SK-N-DZ (cell line): ENCODE results near the gene G2E3.
"Not testable (repeated sequence)": the region's sequence is repeated elsewhere in the genome, so short reads cannot be mapped to it uniquely, and the experiment has no call there.

Experiments
- DNase-seq: peaks from one replicate; pipeline ENCODE4 v3.0.0-alpha.2; 2015; ENCODE audit warnings: low spot score

G2E3 gene

DNA sequence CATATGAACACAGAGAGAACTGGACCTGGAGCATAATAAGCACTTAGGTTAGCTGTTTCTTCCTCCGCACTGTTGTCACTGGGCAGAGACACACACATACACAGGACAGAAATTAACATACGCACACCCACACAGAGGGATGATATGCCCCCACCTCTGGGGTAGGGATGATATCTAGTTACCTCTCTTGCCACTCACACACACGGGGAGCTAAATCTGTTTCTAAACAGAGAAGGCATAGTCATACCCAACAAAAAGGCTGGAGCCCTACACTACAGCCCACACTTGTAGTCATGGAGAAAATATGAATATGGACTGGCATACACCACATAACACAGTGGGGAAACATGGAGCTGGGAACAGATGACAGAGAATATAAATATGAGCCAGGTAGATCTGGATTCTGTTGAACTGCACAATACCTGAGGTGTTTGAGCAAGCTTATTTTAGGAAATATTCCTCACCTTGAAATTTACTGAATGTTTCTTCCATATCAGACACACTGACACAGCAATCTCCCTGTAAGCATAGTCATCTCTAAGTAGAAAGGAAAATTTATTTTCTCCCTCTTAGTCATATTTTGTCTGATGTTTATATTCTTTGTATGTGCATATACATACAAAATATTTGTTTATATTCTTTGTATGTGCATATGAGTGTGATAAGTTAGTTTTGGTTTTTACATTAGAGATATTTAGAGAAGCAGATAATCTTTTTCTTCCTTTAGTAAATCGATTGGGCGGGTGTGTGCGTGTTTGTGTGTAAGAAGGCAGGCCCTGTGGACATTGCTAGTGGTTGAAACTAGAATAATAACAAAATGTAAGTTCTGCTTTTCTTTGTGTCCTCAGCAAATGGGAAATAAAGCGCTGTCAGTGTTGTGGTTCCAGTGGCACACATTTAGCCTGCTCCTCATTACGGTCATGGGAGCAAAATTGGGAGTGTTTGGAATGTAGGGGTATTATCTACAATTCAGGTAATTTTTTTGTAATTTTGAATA, 42.3 kb downstream of the G2E3 start:
- no peak for DNase-seq

GRCh38 chr14:30603402-30603801, 44.4 kb downstream of the G2E3 start:
- DNase-seq = no peak

GRCh38 chr14:30604696-30605095, 45.7 kb downstream of the G2E3 start:
- DNase-seq = not testable (repeated sequence)

- DNase-seq = no peak
Observed at GRCh38 chr14:30607156-30607780, 48.3 kb downstream of the G2E3 start.

GRCh38 chr14:30608533-30609006, 49.6 kb downstream of the G2E3 start:
- DNase-seq = no peak

DNA sequence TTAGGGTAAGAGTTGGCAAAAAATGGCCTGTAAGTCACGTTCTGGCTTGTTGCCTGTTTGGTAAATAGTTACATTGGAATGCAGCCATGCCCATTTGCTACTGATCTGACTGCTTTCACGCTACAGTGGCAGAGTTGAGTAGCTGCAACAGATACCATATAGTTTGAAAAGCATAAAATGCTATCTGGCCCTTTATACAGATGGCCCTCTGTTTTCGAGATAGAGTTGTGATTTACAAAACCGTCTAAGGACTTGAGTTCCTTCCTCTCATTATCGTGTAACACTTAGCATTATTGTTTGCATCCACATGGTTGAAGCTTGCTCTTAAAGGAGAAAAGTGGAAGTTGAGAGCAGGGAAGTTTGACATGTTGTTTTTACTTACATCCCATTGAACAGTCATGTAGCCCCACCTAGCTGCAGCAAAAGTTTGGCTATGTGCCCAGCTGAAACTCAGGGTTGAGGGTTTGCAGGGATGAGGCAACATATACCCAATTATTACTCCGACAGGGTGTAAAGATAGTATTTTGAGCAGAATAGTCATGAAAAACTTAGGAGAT, 51.9 kb downstream of the G2E3 start:
- no peak for DNase-seq

DNA sequence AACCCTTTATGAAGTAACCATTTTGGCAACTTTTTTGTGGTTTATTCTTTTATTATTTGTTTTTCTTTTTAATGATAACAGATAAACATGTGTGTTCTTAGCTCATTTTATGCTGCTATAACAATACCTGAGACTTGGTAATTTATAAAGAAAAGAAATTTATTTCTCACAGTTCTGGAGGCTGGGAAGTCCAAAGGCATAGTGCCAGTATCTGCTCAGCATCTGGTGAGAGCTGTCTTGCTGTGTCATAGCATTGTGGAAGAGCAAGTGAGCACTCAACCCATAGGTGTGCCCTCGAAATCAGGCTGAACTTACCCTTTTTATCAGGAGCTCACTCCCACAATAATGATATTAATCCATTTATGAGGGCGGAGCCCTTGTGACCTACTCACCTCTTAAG, 55.2 kb downstream of the G2E3 start:
- no peak for DNase-seq

GRCh38 chr14:30620178-30620577, 61.2 kb downstream of the G2E3 start:
- no peak for DNase-seq

DNA sequence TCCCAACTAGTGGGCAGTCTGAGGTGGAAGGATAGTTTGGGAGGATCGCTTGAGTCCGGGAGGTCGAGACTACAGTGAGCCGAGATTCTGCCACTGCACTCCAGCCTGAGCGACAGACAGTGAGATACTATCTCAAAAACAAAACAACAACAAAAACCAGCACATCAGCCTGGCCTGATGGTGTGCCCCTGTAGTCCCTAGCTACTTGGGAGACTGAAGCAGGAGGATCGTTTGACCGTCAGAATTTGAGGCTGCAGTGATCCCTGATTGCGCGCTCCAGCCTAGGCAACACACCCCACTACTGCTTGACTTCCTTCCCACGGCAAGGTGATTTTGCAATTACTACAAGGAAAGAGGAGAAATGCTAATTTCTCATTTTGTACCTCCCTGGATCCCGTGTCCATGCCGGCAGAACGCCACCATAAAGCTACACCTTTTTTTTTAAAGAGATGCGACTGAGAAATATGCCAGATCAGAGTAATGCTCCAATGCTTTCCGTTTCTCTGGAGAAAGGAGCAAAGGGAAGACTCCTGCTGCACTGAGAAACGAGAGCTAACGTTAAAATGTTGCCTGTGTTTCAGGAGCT, 62.5 kb downstream of the G2E3 start:
- DNase-seq = peak; percentile 26

DNA sequence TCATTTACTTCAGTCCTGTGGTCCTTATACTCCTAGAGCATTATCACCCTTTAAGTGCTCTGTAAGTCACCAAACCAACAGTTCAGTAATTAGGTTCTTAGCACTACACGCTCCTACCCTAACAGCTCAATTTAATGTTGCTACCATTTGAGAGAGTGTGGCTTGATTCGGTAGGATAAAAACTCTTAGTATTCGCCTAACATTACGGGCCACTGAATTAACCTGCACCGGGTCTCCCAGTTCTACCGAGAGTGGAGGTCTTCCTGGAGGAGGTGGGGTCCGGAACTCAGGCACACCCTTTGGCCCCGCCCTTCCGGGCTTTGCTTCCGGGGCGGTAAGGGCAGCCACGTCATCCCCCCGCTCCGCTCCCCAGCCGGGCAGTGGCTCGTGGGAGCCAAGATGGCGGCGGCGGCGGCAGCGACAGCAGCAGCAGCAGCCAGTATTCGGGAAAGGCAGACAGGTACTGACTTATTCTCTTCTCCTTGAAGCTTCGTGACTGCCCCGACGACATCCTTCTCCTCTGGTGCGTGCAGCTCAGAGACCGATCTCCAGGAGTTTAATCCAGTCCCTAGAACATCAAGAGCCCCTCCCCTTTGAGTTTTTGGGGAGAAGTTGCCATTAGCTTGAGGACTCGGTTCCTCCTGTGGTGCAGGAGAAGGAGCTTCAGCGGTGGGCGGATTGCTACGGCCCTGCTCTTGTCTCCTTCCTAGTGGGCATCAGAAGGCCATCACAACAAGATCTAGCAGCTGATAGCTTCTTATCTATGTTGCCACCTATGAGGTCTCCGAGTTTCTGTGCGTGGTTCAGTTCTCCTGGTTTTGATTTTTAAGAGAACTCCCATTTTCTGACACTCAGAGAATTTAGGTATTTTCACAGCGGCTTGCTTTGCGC, 63.2 kb downstream of the G2E3 start, which contains the start of gene SCFD1:
Gene SCFD1 (plus strand): TSS at position 380 of the 891 bp plus-strand sequence. CDS start 20 bp downstream, at position 400.
- DNase-seq = peak; percentile 94

DNA sequence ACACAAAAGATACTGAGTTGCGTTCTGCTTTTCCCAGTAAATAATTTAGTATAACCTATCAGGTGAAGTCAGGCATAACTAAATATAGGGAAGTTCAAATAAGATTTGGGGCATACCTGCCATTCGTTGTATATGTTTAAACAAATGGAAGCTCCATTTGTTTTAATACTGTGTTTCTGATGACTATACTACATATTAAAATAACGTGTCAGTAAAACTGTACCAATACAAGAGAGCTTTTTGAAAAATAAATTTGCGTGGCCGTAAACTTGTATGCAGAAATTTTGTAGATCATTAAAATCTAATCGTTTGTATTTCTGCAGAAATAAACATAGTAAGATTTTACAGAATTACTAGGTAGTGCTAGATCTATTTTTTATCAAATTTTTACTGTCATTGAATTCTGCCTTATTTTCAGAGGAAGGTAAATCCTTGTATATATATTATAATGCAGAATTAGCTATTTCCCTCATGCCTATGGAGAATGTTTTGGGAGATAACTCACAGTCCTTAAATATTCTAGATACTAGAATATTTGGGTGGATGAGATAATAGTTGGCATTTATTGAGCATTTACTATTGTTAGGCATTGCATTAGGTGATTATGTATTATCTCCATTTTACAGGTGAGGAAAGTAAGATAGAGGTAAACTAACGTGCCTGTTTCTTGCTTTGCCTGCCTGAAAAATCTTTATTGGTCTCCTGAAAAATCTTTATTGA, 64.6 kb downstream of the G2E3 start:
- no peak for DNase-seq

DNA sequence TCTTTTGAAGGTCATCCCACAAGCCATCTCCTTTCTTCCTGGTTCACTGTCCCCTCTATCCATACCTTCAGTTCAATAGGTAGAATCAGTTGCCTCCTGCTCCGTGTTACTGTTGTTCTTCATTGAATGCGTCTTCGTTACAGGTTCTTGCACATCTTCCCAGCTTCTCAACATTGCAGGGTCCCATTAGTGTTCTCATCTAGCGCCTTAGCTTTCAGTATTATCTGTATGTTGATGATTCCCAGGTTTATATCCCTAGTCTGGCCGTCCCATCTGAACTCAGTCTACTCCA, 65.1 kb downstream of the G2E3 start:
- DNase-seq = no peak

DNA sequence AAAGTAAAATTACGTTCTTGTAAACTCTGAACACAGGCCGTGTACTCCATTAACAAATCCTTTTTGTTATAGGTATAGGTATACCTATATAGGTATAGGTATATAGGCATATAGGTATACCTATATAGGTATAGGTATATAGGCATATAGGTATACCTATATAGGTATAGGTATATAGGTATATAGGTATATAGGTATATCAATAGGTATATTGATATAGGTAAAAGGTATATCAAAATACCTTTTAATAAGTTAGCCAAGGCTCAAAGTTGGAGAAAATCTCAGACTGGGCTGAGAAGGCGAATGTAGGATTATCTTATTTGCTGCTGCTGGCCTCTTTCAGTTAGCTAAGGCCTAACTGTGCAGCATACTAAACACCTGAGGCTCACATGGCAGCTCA, 66.6 kb downstream of the G2E3 start:
- no peak for DNase-seq

- DNase-seq = not testable (repeated sequence)
Observed at GRCh38 chr14:30629432-30629831, 70.5 kb downstream of the G2E3 start.

GRCh38 chr14:30630248-30630647, 71.3 kb downstream of the G2E3 start:
- no peak for DNase-seq

DNA sequence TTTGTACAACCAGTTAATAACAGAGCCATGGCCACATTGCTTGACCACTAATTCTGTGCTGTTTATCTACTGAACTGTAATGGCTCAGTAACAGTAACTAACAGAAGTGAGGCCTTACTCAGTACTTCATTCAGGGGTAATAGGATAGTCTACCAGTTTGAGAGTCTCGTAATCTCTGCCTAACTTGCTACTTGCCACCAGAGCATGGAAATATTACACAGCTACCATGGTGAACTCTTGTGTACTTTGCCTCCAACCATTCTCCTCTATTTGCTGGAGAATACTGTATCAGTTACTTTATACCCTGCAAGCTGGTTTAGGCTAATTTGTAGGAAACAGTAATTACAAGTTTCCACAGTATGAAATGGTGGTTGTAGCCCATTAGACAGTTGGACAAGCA, 73.8 kb downstream of the G2E3 start:
- DNase-seq = no peak

DNA sequence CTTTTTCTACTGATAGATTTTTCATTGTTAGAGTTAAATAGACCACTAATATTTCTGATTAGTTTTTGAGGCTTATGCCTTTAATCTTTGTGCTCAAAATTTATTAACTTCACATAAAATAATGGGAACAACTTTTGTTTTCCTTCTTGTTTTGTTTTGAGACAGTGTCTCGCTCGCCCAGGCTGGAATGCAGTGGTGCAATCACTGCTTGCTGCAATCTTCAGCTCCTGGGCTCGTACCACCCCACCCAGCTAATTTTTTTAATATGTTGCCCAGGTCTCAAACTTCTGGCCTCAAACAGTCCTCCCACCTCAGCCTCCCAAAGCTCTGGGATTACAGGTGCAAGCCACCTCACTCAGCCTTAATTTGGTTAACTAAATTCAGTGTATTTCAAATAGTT, 80.0 kb downstream of the G2E3 start:
- no peak for DNase-seq

DNA sequence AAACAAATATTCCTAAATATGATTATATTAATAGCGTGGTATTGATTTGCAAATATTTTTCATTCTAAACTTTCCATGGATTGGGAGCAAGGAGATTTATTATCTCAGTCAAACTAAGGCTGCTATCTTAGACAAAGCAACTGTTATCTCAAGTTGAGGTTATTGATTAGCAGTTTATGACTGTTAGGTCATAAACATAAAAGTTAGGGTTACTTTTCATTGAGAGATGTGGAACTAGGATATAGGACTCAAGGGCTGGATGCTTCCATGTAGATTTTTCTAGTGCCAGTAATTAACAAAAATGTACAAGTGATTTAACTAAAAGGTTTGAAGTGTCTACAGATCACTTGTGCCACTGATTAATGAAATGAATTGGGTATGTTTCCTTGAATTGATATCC, 82.2 kb downstream of the G2E3 start:
- DNase-seq = no peak

GRCh38 chr14:30644462-30644861, 85.5 kb downstream of the G2E3 start:
- not testable (repeated sequence) for DNase-seq

- DNase-seq = no peak
Observed at GRCh38 chr14:30645600-30645999, 86.6 kb downstream of the G2E3 start.
